Measurements from ENCODE around the gene TNRC6A.

DNA sequence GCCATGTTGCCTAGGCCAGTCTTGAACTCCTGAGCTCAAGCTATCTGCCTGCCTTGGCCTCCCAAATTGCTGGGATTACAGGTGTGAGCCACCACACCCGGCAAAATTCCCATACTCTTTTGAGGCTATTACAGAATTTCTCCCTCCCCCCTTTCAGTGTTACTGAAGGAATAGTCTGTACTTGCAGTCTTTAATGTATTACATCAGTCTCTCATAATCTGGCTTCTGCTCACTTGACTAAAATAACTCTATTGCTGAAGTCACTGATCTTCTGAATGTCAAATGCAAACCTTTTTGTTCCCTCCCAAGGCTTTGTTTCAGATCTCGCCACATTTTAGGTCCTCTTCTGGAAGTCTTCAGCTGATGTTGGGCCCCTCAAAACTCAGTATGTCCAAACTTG, 51.8 kb downstream of the TNRC6A start:
- TF ChIP-seq HNRNPH1 (optimal IDR thresholded peaks at IDR 0.05; ENCODE audit: low read depth, low read length), result no peak
- no peak for TF ChIP-seq GABPA (tag; conservative IDR thresholded peaks at IDR 0.05; ENCODE audit: low read depth)
- TF ChIP-seq GATAD2B (IDR thresholded peaks at IDR 0.05; ENCODE audit: borderline replicate concordance), result no peak
- no peak for TF ChIP-seq LARP7 (IDR thresholded peaks at IDR 0.05)
- TF ChIP-seq ZC3H11A (IDR thresholded peaks at IDR 0.05; ENCODE audit: low read depth, low read length), result no peak
- TF ChIP-seq JUN (IDR thresholded peaks at IDR 0.05; ENCODE audit: borderline replicate concordance, low read depth, low read length), result no peak
- TF ChIP-seq JUN (CRISPR knock-in tag; IDR thresholded peaks at IDR 0.05; ENCODE audit: borderline replicate concordance), result no peak
- TF ChIP-seq, protein P1, sequence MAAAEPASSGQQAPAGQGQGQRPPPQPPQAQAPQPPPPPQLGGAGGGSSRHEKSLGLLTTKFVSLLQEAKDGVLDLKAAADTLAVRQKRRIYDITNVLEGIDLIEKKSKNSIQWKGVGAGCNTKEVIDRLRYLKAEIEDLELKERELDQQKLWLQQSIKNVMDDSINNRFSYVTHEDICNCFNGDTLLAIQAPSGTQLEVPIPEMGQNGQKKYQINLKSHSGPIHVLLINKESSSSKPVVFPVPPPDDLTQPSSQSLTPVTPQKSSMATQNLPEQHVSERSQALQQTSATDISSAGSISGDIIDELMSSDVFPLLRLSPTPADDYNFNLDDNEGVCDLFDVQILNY (CRISPR knock-in tag; IDR thresholded peaks at IDR 0.05), result no peak
- TF ChIP-seq, protein P2, sequence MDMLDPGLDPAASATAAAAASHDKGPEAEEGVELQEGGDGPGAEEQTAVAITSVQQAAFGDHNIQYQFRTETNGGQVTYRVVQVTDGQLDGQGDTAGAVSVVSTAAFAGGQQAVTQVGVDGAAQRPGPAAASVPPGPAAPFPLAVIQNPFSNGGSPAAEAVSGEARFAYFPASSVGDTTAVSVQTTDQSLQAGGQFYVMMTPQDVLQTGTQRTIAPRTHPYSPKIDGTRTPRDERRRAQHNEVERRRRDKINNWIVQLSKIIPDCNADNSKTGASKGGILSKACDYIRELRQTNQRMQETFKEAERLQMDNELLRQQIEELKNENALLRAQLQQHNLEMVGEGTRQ (CRISPR knock-in tag; IDR thresholded peaks at IDR 0.05), result no peak
- TF ChIP-seq, protein P3, sequence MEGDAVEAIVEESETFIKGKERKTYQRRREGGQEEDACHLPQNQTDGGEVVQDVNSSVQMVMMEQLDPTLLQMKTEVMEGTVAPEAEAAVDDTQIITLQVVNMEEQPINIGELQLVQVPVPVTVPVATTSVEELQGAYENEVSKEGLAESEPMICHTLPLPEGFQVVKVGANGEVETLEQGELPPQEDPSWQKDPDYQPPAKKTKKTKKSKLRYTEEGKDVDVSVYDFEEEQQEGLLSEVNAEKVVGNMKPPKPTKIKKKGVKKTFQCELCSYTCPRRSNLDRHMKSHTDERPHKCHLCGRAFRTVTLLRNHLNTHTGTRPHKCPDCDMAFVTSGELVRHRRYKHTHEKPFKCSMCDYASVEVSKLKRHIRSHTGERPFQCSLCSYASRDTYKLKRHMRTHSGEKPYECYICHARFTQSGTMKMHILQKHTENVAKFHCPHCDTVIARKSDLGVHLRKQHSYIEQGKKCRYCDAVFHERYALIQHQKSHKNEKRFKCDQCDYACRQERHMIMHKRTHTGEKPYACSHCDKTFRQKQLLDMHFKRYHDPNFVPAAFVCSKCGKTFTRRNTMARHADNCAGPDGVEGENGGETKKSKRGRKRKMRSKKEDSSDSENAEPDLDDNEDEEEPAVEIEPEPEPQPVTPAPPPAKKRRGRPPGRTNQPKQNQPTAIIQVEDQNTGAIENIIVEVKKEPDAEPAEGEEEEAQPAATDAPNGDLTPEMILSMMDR (IDR thresholded peaks at IDR 0.05 in 2 of 3, conservative IDR thresholded peaks at IDR 0.05 in 1 of 3; ENCODE audit: insufficient read depth in 2 of 3, low read depth in 1 of 3, low read length in 3 of 3), result no peak
- TF ChIP-seq TAF1 (IDR thresholded peaks at IDR 0.05; ENCODE audit: control insufficient read depth, extremely low read depth, insufficient read depth, low read length, severe bottlenecking), result no peak
